Limb (tissue), 2 donors: Measurements from ENCODE around the gene IL11RA.

Source experiments
- DNase-seq, 2 donors: peaks; one replicate each; pipeline ENCODE4 v3.0.0-alpha.2; 2016; ENCODE audit errors: extremely low spot score in 2 of 2

The IL11RA gene

GRCh38 chr9:34652602-34653000 lies 616 bp downstream of the IL11RA start:
- DNase-seq = no peak

GRCh38 chr9:34653151-34654072 lies 1.4 kb downstream of the IL11RA start:
- peak; percentile 72 to 87 for DNase-seq

DNA sequence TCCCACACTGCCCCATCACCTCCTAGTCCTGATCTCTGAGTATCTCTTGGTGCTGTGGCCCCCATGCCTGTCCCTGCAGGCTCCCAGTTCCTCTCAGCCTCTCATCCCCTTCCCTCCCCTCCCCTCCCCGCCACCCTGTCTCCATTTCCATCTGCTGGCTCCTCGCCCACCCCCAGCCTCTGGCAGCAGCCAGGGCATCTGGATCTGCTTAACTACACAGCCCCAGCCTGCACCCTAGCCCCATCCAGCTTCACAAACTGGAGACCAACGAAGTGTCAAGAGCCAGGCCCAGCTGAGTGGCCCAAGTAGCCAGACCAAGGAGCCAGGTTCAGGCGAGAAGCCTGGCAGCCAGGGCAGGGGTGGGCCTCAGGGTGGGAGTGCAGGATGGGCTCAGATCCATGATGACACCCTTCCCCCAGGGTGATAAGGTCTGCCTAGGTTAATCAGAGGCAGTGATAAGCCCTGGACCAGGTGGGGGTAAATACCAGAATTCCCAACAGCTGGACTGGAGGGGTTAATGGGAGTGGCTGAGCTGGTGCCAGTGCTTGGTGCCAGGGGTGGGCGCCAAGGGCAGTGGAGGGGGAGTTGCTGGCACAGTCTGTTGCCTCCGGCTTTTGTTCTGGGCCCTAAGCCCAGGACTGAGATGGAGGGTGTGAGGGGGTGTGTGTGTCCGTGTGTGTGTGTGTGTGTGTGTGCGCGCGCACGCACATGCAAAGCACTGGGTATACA lies 2.5 kb downstream of the IL11RA start:
- peak; percentile 81 to 86 for DNase-seq

- no peak for DNase-seq
These were observed 3.4 kb downstream of the IL11RA start for GRCh38 chr9:34655394-34655793.

GRCh38 chr9:34656992-34657391 lies 5.0 kb downstream of the IL11RA start:
- DNase-seq = no peak

GRCh38 chr9:34658461-34658860 lies 6.5 kb downstream of the IL11RA start:
- DNase-seq = no peak

DNA sequence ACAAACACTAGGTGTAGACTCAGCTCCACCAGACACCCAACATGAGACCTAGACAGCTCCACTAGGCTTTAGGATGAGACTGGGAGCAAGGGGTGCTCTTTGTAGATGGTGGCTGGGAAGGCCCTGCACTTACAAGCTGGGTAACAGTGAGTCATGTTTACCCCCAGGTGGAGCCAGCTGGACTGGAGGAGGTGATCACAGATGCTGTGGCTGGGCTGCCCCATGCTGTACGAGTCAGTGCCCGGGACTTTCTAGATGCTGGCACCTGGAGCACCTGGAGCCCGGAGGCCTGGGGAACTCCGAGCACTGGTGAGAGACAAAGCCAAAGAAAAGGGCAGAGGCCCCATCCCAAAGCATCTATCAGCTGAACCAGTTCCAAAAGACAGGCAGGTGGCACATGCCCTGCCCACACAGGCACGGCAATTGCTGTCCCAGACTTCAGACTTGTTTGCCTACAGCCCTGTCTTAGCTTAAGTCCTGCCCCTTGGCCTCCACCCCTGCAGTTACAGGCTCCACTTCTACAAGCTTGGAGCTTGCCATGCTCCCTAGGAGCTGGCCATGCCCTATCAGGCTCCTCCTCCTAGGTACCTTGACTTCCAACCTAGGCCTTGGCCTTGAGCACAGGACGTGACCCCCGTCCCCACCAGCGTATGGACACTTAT lies 7.7 kb downstream of the IL11RA start:
- no peak for DNase-seq

- DNase-seq = no peak
These were observed 10.7 kb downstream of the IL11RA start, which contains the start of gene CCL27 for GRCh38 chr9:34662526-34663302. CCL27 (minus strand) TSS chr9:34662657; CDS start chr9:34662633, 24 bp downstream.

GRCh38 chr9:34663303-34663605 lies 11.3 kb downstream of the IL11RA start:
- no peak for DNase-seq

- DNase-seq = peak; percentile 65 to 83
These were observed 12.5 kb downstream of the IL11RA start for GRCh38 chr9:34664281-34665066.

GRCh38 chr9:34665067-34665380 lies 13.0 kb downstream of the IL11RA start:
- DNase-seq = no peak

DNA sequence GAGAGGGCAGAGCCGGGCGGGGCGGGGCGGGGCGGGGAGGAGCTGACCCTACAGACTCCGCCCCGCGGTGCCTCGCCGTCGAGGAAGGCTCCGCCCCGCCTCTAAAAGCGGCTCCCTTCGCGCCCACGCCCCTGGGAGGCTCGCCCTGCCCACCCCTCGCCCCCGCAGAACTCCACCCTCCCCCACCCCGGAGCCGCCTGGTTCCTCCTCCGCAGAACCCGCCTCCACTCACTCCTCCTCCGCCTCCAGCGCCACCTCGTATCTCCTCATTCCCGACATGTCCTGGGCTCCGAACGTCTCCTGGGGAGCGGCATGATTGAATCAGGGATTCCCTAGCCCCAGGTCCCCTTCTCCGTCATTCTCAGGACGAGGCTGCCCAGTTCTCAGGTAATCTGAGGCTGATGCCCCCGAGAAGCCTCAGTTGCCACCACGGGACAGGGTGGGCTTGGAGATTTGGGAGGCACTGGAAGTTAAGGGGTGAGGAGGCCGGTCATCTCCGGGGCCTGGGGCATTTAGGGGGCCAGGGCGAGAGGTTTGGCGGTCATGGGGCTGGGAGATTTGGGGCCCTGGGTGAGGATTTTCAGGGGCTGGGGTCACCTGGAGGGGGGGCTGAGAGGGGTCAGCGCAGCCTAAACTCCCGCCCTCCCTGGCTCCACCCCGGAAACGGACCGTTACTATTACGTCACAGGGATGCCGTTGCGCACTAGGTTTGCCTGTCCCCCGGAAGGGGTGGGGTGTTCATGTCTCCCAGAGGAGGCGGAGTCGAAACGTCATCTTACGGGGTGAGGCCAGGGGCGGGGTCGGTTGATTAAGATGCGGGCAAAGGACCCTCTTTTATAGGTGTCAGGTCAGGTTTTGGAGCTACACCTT lies 13.6 kb downstream of the IL11RA start:
- DNase-seq = peak; percentile 94 to 95

DNA sequence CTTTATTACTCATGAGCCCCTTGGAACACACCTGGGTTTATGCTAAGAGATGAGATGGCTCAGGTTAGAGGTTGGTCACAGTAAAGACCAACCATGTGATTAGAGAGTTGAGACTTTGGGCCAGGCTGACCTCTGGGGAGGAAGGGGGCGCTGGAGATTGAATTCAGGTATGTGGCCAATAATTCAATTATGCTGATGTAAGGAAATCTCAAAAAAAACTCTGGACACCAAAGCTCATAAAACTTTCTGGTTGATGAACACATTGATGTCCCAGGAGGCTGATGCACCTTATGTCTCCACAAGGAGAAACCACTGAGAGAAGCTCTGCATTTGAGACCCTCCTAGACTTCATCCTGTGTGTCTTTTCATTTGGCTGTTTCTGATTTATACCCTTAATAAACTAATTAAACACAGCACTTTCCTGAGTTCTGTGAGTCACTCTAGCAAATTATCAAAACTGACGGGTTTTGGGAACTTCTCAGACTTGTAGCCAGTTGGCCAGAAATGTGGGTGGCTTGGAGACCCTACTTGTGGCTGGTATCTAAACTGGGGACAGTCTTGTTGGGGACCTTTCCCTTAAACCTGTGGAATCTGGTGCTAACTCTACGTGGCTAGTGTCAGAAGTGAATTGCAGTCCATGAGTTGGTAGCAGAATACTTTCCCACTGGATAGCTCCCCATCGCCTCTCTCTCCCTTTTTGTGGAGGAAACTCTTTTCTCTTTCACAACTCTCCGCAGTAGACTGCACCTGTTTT lies 18.0 kb downstream of the IL11RA start:
- no peak for DNase-seq

DNA sequence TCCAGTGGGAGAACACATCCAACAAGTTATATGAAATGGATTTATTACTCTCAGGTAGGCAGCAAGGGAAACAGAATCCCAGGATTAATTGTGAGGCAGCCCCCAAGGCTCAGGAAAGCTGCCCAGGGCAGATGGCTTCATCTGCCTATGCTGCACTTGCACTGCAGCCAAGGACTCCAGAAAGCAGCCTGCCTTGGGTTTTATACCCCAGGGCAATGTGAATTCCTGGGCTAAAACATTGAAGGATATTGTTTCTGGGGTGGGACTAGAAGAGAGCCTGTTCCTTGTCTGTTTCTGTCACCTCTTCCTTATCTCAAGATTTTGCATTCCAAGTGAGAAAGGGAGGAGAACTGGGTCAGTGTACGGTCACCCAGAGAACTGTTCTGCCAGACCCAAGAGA lies 19.3 kb downstream of the IL11RA start:
- DNase-seq = no peak

- DNase-seq = no peak
These were observed 22.5 kb downstream of the IL11RA start for GRCh38 chr9:34674440-34674839.

GRCh38 chr9:34675048-34675714 lies 23.2 kb downstream of the IL11RA start:
- DNase-seq = peak in 1 of 2 donors; percentile 72

GRCh38 chr9:34675869-34676268 lies 23.9 kb downstream of the IL11RA start:
- no peak for DNase-seq

GRCh38 chr9:34684145-34684544 lies 32.2 kb downstream of the IL11RA start:
- DNase-seq = no peak
